H1 (cell line): ENCODE data around the gene TSHZ2. TPM values are rescaled to one million over a fixed set of nuclear protein-coding genes. Genes with fewer than 3 reads are reported as not detected.

Experiments used
- EGR1 ChIP-seq: IDR thresholded peaks from 2 replicates; pipeline ENCODE4 v1.6.1; 2011; ENCODE audit warnings: low read depth, low read length, borderline replicate concordance
- EZH2 ChIP-seq: fragments of 200-600 bp; sonication (generic); IDR thresholded peaks from 2 replicates; pipeline ENCODE4 v1.7.1; 2012; ENCODE audit warnings: low read depth, mild to moderate bottlenecking, moderate library complexity, low read length, inconsistent platforms; ENCODE audit not compliant: severe bottlenecking
- HDAC6 ChIP-seq: IDR thresholded peaks from one replicate; pipeline ENCODE4 v1.7.1; 2012; ENCODE audit warnings: low read depth, mild to moderate bottlenecking, inconsistent platforms, low read length, moderate library complexity
- RBBP5 ChIP-seq: IDR thresholded peaks from 2 replicates; pipeline ENCODE4 v1.7.1; 2012; ENCODE audit warnings: low read depth, mild to moderate bottlenecking, inconsistent platforms, low read length, moderate library complexity, borderline replicate concordance
- SUZ12 ChIP-seq: fragments of 200-600 bp; sonication (generic); IDR thresholded peaks from 2 replicates; pipeline ENCODE4 v1.6.1; 2012; ENCODE audit warnings: mild to moderate bottlenecking, inconsistent platforms, low read length, moderate library complexity, mixed read lengths
- TEAD4 ChIP-seq: IDR thresholded peaks from 2 replicates; pipeline ENCODE4 v1.6.1; 2012; ENCODE audit warnings: low read depth, low read length, inconsistent platforms, mixed read lengths
- polyA plus RNA-seq, 7 experiments: library from polyadenylated mRNA; depleted of rRNA in 3 of 7; stranded (reverse) in 5 of 7; unstranded in 2 of 7; fragments of >200 nt in 5 of 7; fragments of 200-250 nt in 2 of 7; gene quantifications; 1 replicate in 5 of 7; 2 replicates in 1 of 7; 4 replicates in 1 of 7; pipeline versions ENCODE4 v1.2.1 to v1.2.3, GENCODE V29; 2011 to 2013; ENCODE audit warnings: missing spikeins in 2 of 7, mixed read lengths in 2 of 7
- total RNA-seq: library from RNA; stranded (reverse); fragmentation: NEBNext Ultra II Directional; extraction: Animal tissue kit (Norgen Biotek cat#: 25700); gene quantifications from 2 replicates; pipeline ENCODE4 v1.2.1, GENCODE V29; 2021

TSHZ2 gene
- total and polyA plus RNA-seq, 2 of the 8 experiments (the other 6 are each of a cell fraction or from before 2014, with no cell fraction given) = 0.14 to 0.30 TPM

DNA sequence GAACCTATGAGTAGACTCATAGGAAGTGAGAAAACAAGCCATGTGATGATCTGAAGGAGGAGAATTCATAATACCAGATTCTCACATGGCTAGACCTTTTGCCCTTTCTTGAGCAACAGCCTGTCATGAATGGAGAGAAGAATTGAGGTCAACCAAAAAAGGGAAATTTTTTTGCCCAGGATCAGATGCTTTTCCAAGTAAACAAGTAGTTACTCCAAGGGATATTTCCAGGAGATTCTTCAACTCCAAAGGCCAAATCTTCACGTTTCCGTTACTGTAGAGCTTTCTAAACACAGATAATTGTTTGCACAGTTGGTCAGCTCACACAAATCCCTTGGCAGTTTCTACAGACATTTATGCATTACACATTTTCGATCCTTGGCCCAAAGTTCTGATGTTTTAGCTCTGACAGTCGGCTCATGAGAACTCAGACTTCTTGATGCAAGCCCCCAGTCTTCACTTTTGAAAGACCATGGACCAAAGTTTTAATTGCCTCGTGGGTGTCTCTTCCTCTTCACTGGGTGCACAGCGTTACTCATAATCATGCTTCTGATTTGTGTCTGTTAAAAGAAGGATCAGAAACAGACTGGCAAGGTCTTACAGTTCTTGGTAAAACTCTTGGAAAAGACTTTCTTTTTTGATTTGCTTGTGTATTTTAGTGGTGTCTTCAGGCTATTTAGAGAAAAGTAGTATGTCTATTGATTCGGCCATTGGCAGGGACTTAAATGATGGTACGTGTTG is 115.0 kb downstream of the TSHZ2 start (continued):
- no peak for TF ChIP-seq HDAC6
- TF ChIP-seq EZH2 = no peak
- no peak for TF ChIP-seq TEAD4
- no peak for TF ChIP-seq EGR1
- no peak for TF ChIP-seq SUZ12
- no peak for TF ChIP-seq RBBP5
